ENCODE results near the gene ITGBL1.

The ITGBL1 gene

DNA sequence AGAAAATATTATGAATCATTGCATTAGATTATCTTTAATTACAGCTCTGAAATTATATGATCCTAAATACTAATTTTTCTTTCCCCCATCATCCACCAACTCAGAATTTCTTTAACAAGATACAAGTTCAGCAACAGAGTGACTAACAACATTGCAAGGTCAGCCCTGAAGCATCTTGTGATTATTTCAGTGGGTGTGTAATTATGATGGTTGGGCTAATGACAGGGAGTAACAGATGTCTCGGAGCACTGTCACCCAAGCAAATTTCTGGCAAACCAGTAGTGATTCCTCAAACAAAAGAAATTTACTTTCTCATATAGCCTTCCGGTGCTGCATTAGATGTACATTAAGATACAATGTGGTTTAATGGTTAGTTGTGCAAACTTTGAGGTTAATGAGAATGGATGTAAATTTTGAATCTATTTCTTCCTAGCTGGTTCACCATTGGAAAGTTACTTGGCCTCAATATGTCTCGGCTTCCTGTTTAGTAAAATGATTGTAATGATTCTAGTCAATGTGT, 238.9 kb downstream of the ITGBL1 start:
- no peaks in the 10 kb centered on the region for H3K27me3 ChIP-seq (ENCODE audit: control insufficient read depth, insufficient read depth, low read length)
- no peaks in the 10 kb centered on the region for H3K4me1 ChIP-seq (ENCODE audit: control insufficient read depth, insufficient read depth, low read length)
- no peaks in the 10 kb centered on the region for H3K9me3 ChIP-seq (ENCODE audit: control insufficient read depth, insufficient read depth, low read length)
- no peak overlapping the region for H3K9ac ChIP-seq (ENCODE audit: low read depth, low read length)
- no peaks in the 10 kb centered on the region for H3K36me3 ChIP-seq (ENCODE audit: control insufficient read depth, insufficient read depth, low read length)
- no peak overlapping the region for H3K4me3 ChIP-seq (ENCODE audit: low read depth, low read length)

DNA sequence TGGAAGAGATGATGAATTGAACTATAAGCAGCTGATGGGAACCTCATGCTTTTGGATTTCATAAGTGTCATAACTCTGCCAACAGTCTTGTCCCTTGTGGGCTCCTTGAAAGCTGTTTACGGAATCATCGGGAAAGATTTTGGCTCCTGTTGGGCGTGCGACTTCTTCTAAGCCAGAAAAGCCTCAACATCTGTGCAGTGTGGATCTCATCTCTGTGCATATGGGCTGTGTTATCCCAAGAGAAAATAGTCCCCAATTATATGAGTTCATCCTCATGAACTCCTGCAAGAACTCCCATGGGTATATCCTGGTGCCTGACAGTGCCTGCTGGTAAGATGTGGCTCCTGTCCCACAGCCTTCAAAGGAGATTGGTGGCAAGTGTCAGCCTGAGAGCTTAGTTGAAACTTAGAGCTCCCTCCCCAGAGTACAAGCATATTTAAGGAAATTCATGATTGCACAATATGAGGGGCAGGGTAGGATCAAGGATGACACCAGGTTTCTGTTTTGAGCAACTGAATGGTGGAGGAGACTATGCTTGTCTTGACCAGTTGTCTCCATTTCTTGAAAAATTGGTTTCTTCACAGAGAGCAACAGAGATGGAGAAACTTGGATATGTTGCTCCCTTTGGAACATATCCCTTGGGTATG, 243.5 kb downstream of the ITGBL1 start:
- Histone ChIP-seq H3K27me3 (ENCODE audit: control insufficient read depth, insufficient read depth, low read length) (no peaks in the 10 kb centered on the region), H3K36me3 (ENCODE audit: control insufficient read depth, insufficient read depth, low read length) (no peaks in the 10 kb centered on the region), H3K9me3 (ENCODE audit: control insufficient read depth, insufficient read depth, low read length) (no peaks in the 10 kb centered on the region), H3K9ac (ENCODE audit: low read depth, low read length) (no peak overlapping the region), H3K4me3 (ENCODE audit: low read depth, low read length) (no peak overlapping the region), H3K4me1 (ENCODE audit: control insufficient read depth, insufficient read depth, low read length) (no peaks in the 10 kb centered on the region)

DNA sequence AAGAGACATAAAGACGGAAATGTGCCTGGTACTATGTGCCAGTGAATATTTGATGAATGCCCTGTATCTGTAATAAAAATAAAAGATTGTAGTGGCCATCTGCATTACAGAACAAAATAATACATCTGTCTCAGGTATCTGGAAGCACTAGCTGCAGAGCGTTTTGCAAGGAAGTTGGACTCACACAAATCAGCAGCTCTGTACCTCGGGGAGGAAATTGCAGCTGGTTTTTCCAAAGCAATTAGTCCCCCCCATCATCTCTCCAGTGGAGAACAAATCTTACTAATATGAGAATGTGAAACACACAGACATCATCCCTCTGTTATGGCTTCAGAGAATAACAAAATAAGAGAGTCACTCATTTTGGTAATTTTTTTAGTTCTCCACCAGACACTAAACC, 245.3 kb downstream of the ITGBL1 start:
- no peaks in the 10 kb centered on the region for H3K9me3 ChIP-seq (ENCODE audit: control insufficient read depth, insufficient read depth, low read length)
- no peaks in the 10 kb centered on the region for H3K27me3 ChIP-seq (ENCODE audit: control insufficient read depth, insufficient read depth, low read length)
- no peaks in the 10 kb centered on the region for H3K36me3 ChIP-seq (ENCODE audit: control insufficient read depth, insufficient read depth, low read length)
- no peak overlapping the region for H3K4me3 ChIP-seq (ENCODE audit: low read depth, low read length)
- no peaks in the 10 kb centered on the region for H3K4me1 ChIP-seq (ENCODE audit: control insufficient read depth, insufficient read depth, low read length)
- no peak overlapping the region for H3K9ac ChIP-seq (ENCODE audit: low read depth, low read length)

DNA sequence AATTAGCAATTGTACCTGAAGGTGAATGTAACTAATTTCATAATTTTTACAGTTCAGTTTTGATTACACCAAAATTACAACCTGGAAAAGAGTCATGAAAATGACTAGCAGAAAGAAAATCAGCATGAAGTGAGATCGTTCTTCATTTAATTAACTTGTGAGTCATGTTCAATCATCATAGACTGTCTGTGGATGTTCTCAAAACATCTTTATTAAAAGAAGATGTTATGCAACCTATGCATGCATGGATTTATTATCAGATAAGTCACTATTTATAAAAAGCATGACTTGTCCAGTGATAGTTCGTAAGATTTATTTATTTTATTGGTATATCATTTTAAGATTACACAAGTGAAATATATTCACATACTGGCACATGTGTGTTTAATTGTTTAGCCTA, 245.9 kb downstream of the ITGBL1 start:
- Histone ChIP-seq H3K4me1 (ENCODE audit: control insufficient read depth, insufficient read depth, low read length) (no peaks in the 10 kb centered on the region), H3K4me3 (ENCODE audit: low read depth, low read length) (no peak overlapping the region), H3K9me3 (ENCODE audit: control insufficient read depth, insufficient read depth, low read length) (no peaks in the 10 kb centered on the region), H3K9ac (ENCODE audit: low read depth, low read length) (no peak overlapping the region), H3K36me3 (ENCODE audit: control insufficient read depth, insufficient read depth, low read length) (no peaks in the 10 kb centered on the region), H3K27me3 (ENCODE audit: control insufficient read depth, insufficient read depth, low read length) (no peaks in the 10 kb centered on the region)

DNA sequence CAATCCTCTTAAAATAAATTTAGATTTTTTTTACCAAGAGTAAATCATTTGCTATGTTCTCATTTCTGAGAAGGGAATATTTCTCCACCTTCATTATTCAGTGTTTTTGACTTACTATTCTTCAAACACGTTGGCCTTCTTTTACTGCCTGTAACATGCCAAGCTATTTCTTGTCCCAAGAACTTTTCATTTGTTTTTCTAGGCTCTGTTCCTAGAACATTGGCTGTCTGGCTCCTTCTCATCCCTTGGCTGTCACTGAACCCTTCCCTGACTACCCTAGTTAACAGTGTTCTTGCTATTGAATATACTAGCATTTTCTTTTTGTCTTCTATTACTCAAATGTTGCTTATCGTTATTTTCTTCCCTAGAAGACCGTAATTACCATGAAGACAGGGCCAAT, 248.1 kb downstream of the ITGBL1 start:
- Histone ChIP-seq H3K9me3 (ENCODE audit: control insufficient read depth, insufficient read depth, low read length) (no peaks in the 10 kb centered on the region), H3K4me3 (ENCODE audit: low read depth, low read length) (no peak overlapping the region), H3K36me3 (ENCODE audit: control insufficient read depth, insufficient read depth, low read length) (no peaks in the 10 kb centered on the region), H3K4me1 (ENCODE audit: control insufficient read depth, insufficient read depth, low read length) (no peaks in the 10 kb centered on the region), H3K9ac (ENCODE audit: low read depth, low read length) (no peak overlapping the region), H3K27me3 (ENCODE audit: control insufficient read depth, insufficient read depth, low read length) (no peaks in the 10 kb centered on the region)

DNA sequence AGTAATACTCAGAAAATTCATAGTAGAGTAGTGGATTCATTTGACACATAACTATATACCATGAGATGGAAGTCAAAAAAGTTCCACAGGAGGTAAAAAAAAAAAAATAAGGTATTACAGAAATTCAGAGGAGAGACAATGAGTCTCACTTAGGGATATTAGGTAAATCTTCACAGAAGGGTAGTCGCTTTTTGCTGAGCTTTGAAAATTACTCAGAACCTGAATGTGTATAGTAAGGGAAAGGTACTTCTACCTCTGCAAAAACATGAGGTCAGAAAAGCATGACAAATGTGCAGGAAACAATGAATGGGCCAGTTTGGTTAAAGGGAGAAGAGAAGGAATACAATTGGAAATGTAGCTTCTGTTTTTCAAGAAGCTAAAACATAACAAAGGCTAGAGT, 250.6 kb downstream of the ITGBL1 start:
- Histone ChIP-seq H3K9ac (ENCODE audit: low read depth, low read length) (no peak overlapping the region), H3K4me1 (ENCODE audit: control insufficient read depth, insufficient read depth, low read length) (no peaks in the 10 kb centered on the region), H3K4me3 (ENCODE audit: low read depth, low read length) (no peak overlapping the region), H3K36me3 (ENCODE audit: control insufficient read depth, insufficient read depth, low read length) (no peaks in the 10 kb centered on the region), H3K9me3 (ENCODE audit: control insufficient read depth, insufficient read depth, low read length) (no peaks in the 10 kb centered on the region), H3K27me3 (ENCODE audit: control insufficient read depth, insufficient read depth, low read length) (no peaks in the 10 kb centered on the region)

DNA sequence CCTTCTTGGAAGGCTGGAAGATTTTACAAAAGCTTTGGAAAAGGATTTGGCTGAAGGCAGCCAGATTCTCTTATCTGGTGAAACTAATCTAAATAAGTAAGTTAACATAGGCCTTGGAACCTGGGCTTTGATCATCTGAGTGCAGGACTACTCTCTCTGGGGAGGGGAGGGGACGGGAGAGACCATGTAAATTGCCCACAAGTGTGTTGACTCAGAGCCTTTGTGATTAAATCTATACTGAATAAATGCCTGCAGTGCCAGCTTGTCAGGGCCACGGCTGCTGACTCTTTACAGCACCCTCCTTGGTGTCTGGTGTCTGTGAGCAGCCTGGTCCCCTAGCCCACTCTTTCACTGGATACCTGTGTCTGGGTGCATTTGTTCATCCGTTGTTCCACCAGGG, 251.4 kb downstream of the ITGBL1 start:
- peaks cover 3% of the 10 kb centered on the region for H3K4me1 ChIP-seq (ENCODE audit: control insufficient read depth, insufficient read depth, low read length)
- no peaks in the 10 kb centered on the region for H3K9me3 ChIP-seq (ENCODE audit: control insufficient read depth, insufficient read depth, low read length)
- no peaks in the 10 kb centered on the region for H3K36me3 ChIP-seq (ENCODE audit: control insufficient read depth, insufficient read depth, low read length)
- H3K9ac ChIP-seq (ENCODE audit: low read depth, low read length) = no peak overlapping the region
- H3K4me3 ChIP-seq (ENCODE audit: low read depth, low read length) = no peak overlapping the region
- H3K27me3 ChIP-seq (ENCODE audit: control insufficient read depth, insufficient read depth, low read length) = no peaks in the 10 kb centered on the region

DNA sequence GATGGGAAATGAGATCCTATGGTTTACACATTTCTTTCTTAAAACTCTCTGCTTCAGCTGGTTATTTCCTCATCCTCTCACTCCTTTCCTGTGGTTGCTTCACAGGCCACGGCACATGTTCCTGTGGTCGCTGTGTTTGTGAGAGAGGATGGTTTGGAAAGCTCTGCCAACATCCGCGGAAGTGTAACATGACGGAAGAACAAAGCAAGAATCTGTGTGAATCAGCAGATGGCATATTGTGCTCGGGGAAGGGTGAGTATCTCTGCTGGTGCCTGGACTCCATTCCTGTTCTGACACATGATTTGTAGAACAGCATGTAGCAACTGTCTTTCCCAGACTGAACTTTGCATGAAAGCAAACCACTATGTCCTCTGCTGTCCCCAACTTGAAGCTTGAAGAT, 254.2 kb downstream of the ITGBL1 start:
- Histone ChIP-seq H3K4me3 (ENCODE audit: low read depth, low read length) (no peak overlapping the region), H3K9ac (ENCODE audit: low read depth, low read length) (no peak overlapping the region), H3K36me3 (ENCODE audit: control insufficient read depth, insufficient read depth, low read length) (no peaks in the 10 kb centered on the region)

DNA sequence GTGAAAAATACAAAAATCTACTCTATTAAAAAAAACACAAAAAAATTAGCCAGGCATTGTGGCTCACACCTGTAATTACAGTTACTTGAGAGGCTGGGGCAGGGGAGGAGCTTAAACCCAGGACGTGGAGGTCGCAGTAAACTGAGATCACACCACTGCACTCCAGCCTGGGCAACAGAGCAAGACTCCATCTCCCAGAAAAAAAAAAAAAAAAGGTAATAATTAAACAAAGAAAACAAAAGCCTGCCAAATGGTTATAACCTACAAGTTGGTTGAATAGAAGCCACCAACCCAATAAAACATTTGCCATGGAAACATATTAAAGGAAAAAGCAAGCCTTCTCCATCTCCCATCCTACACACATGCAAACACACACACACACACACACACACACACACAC, 255.2 kb downstream of the ITGBL1 start:
- Histone ChIP-seq H3K9ac (ENCODE audit: low read depth, low read length) (no peak overlapping the region), H3K4me1 (ENCODE audit: control insufficient read depth, insufficient read depth, low read length) (peaks cover 3% of the 10 kb centered on the region), H3K9me3 (ENCODE audit: control insufficient read depth, insufficient read depth, low read length) (no peaks in the 10 kb centered on the region), H3K27me3 (ENCODE audit: control insufficient read depth, insufficient read depth, low read length) (no peaks in the 10 kb centered on the region), H3K36me3 (ENCODE audit: control insufficient read depth, insufficient read depth, low read length) (no peaks in the 10 kb centered on the region), H3K4me3 (ENCODE audit: low read depth, low read length) (no peak overlapping the region)

More for the DNA sequence above, 254.2 kb downstream of the ITGBL1 start:
- Histone ChIP-seq H3K9me3 (ENCODE audit: control insufficient read depth, insufficient read depth, low read length) (no peaks in the 10 kb centered on the region), H3K4me1 (ENCODE audit: control insufficient read depth, insufficient read depth, low read length) (peaks cover 3% of the 10 kb centered on the region), H3K27me3 (ENCODE audit: control insufficient read depth, insufficient read depth, low read length) (no peaks in the 10 kb centered on the region)

DNA sequence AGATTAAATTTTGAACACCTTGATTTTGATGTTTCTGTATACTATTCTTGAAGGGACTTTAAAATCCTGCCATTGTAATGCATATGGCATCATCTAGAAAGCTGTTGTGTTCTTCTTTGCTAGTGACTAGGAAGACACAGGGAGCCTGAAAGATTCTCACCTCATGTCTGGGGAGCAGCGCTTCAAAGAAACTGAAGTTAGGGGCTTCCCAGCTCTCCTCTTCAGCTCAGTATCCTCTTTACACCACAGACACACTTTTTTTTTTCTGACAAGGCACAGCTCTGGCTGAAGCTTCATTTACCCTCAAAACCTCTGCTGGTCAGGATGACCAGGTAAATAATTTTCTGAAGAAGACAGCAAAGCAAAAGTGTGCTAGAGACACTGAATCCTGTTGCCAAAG, 255.6 kb downstream of the ITGBL1 start:
- Histone ChIP-seq H3K36me3 (ENCODE audit: control insufficient read depth, insufficient read depth, low read length) (no peaks in the 10 kb centered on the region), H3K27me3 (ENCODE audit: control insufficient read depth, insufficient read depth, low read length) (no peaks in the 10 kb centered on the region), H3K9me3 (ENCODE audit: control insufficient read depth, insufficient read depth, low read length) (no peaks in the 10 kb centered on the region), H3K4me1 (ENCODE audit: control insufficient read depth, insufficient read depth, low read length) (peaks cover 3% of the 10 kb centered on the region), H3K4me3 (ENCODE audit: low read depth, low read length) (no peak overlapping the region), H3K9ac (ENCODE audit: low read depth, low read length) (no peak overlapping the region)

DNA sequence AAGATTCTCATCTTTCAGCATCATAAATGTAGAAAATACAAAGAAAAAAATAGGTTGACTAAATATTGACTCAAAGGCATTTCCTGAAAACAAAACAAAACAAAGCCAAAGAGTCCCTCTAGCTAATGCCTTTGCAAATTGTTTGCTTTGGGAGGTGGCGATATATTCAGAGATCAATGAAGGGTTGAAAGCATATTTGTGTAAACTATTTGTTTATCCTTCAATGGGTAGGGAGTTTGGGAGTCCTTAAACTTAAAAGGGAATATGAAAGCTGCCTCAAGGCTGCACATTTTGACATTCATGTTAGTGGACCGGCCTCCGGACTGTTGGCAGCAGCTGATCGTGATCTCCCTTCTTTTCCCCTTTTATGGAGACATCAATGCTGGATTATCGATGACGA, 257.5 kb downstream of the ITGBL1 start:
- no peaks in the 10 kb centered on the region for H3K27me3 ChIP-seq (ENCODE audit: control insufficient read depth, insufficient read depth, low read length)
- no peak overlapping the region for H3K9ac ChIP-seq (ENCODE audit: low read depth, low read length)
- H3K4me3 ChIP-seq (ENCODE audit: low read depth, low read length) = no peak overlapping the region
- peaks cover 3% of the 10 kb centered on the region for H3K4me1 ChIP-seq (ENCODE audit: control insufficient read depth, insufficient read depth, low read length)
- no peaks in the 10 kb centered on the region for H3K36me3 ChIP-seq (ENCODE audit: control insufficient read depth, insufficient read depth, low read length)
- H3K9me3 ChIP-seq (ENCODE audit: control insufficient read depth, insufficient read depth, low read length) = no peaks in the 10 kb centered on the region

DNA sequence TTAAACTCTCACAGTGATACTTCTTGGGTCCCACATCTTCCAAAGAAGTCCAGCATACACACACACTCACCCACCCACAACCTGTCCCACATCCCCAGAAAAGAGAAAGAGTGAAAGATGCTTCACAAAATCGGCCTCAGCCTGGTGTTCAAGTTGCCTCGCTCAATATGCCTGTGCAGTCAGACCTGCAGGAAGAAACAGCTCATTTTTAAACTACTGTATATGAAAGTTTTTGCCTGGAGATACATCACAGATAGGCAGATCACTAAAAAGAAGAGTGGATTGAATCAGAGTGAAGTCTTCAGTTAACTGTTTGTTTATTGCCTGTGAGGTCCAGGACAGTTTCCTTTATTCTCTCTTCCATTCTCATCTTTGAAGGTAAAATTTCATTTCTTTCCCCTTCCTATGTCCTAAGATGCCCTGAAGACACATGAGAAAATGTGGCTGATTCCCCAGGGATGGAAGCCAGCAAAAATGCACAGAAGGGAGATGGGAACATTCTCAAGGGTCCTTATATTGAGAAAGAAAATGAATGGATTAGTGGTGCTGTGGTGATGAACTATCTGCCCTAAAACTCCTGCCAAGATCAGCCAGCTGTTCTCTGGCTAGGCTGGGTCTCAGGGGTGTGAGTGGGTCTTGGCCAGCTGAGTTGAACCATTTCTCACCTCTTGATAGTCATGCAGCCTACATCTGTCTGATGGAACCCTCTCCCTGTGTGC, 259.0 kb downstream of the ITGBL1 start:
- Histone ChIP-seq H3K36me3 (ENCODE audit: control insufficient read depth, insufficient read depth, low read length) (no peaks in the 10 kb centered on the region), H3K27me3 (ENCODE audit: control insufficient read depth, insufficient read depth, low read length) (no peaks in the 10 kb centered on the region), H3K4me1 (ENCODE audit: control insufficient read depth, insufficient read depth, low read length) (peaks cover 3% of the 10 kb centered on the region), H3K9ac (ENCODE audit: low read depth, low read length) (no peak overlapping the region), H3K4me3 (ENCODE audit: low read depth, low read length) (no peak overlapping the region), H3K9me3 (ENCODE audit: control insufficient read depth, insufficient read depth, low read length) (no peaks in the 10 kb centered on the region)
